ENCODE measurements around the gene CD244.

Gene CD244

GRCh38 chr1:160813215-160813614 is 49.5 kb downstream of the CD244 start:
- Histone ChIP-seq H3K4me3 (ENCODE audit: severe bottlenecking) (no peak overlapping the region), H3K4me1 (ENCODE audit: insufficient read depth, poor library complexity, severe bottlenecking) (peaks cover 4% of the 10 kb centered on the region), H3K27ac (ENCODE audit: poor library complexity, severe bottlenecking) (no peak overlapping the region), H3K27me3 (ENCODE audit: insufficient read depth, poor library complexity, severe bottlenecking) (no peaks in the 10 kb centered on the region), H3K9me3 (ENCODE audit: severe bottlenecking) (no peaks in the 10 kb centered on the region), H3K36me3 (ENCODE audit: low read depth) (no peaks in the 10 kb centered on the region)
- ATAC-seq (ENCODE audit: low read depth) (peak; percentile 100), DNase-seq (ENCODE audit: low spot score) (no peak)
- TF ChIP-seq CTCF (IDR thresholded peaks at IDR 0.05; ENCODE audit: poor library complexity, severe bottlenecking) = no peak

- no peak for ATAC-seq (ENCODE audit: low read depth)
- Histone ChIP-seq H3K4me1 (ENCODE audit: insufficient read depth, poor library complexity, severe bottlenecking) (peaks cover 4% of the 10 kb centered on the region), H3K36me3 (ENCODE audit: low read depth) (no peaks in the 10 kb centered on the region), H3K9me3 (ENCODE audit: severe bottlenecking) (no peaks in the 10 kb centered on the region), H3K27ac (ENCODE audit: poor library complexity, severe bottlenecking) (no peak overlapping the region), H3K27me3 (ENCODE audit: insufficient read depth, poor library complexity, severe bottlenecking) (no peaks in the 10 kb centered on the region), H3K4me3 (ENCODE audit: severe bottlenecking) (no peak overlapping the region)
- no peak for TF ChIP-seq CTCF (IDR thresholded peaks at IDR 0.05; ENCODE audit: poor library complexity, severe bottlenecking)
- no peak for DNase-seq (ENCODE audit: low spot score)
Observed at GRCh38 chr1:160811147-160811546, 51.5 kb downstream of the CD244 start.

- no peak for TF ChIP-seq CTCF (IDR thresholded peaks at IDR 0.05; ENCODE audit: poor library complexity, severe bottlenecking)
- H3K4me3 ChIP-seq (ENCODE audit: severe bottlenecking) = no peak overlapping the region
- ATAC-seq (ENCODE audit: low read depth) (no peak), DNase-seq (ENCODE audit: low spot score) (no peak)
- peaks cover 4% of the 10 kb centered on the region for H3K4me1 ChIP-seq (ENCODE audit: insufficient read depth, poor library complexity, severe bottlenecking)
- no peaks in the 10 kb centered on the region for H3K27me3 ChIP-seq (ENCODE audit: insufficient read depth, poor library complexity, severe bottlenecking)
- no peak overlapping the region for H3K27ac ChIP-seq (ENCODE audit: poor library complexity, severe bottlenecking)
- no peaks in the 10 kb centered on the region for H3K36me3 ChIP-seq (ENCODE audit: low read depth)
- no peaks in the 10 kb centered on the region for H3K9me3 ChIP-seq (ENCODE audit: severe bottlenecking)
Observed at GRCh38 chr1:160810486-160810885, 52.2 kb downstream of the CD244 start.

- H3K4me3 ChIP-seq (ENCODE audit: severe bottlenecking) = no peak overlapping the region
- DNase-seq (ENCODE audit: low spot score) (no peak), ATAC-seq (ENCODE audit: low read depth) (no peak)
- H3K36me3 ChIP-seq (ENCODE audit: low read depth) = no peaks in the 10 kb centered on the region
- no peak overlapping the region for H3K27ac ChIP-seq (ENCODE audit: poor library complexity, severe bottlenecking)
- TF ChIP-seq CTCF (IDR thresholded peaks at IDR 0.05; ENCODE audit: poor library complexity, severe bottlenecking) = no peak
- no peaks in the 10 kb centered on the region for H3K27me3 ChIP-seq (ENCODE audit: insufficient read depth, poor library complexity, severe bottlenecking)
- H3K4me1 ChIP-seq (ENCODE audit: insufficient read depth, poor library complexity, severe bottlenecking) = peaks cover 4% of the 10 kb centered on the region
- H3K9me3 ChIP-seq (ENCODE audit: severe bottlenecking) = no peaks in the 10 kb centered on the region
Observed at GRCh38 chr1:160808289-160808688, 54.4 kb downstream of the CD244 start.

- ATAC-seq (ENCODE audit: low read depth) (no peak), DNase-seq (ENCODE audit: low spot score) (no peak)
- no peaks in the 10 kb centered on the region for H3K4me1 ChIP-seq (ENCODE audit: insufficient read depth, poor library complexity, severe bottlenecking)
- no peaks in the 10 kb centered on the region for H3K9me3 ChIP-seq (ENCODE audit: severe bottlenecking)
- H3K36me3 ChIP-seq (ENCODE audit: low read depth) = no peaks in the 10 kb centered on the region
- H3K27ac ChIP-seq (ENCODE audit: poor library complexity, severe bottlenecking) = no peak overlapping the region
- no peak for TF ChIP-seq CTCF (IDR thresholded peaks at IDR 0.05; ENCODE audit: poor library complexity, severe bottlenecking)
- H3K27me3 ChIP-seq (ENCODE audit: insufficient read depth, poor library complexity, severe bottlenecking) = no peaks in the 10 kb centered on the region
- H3K4me3 ChIP-seq (ENCODE audit: severe bottlenecking) = no peak overlapping the region
Observed at GRCh38 chr1:160807738-160808137, 54.9 kb downstream of the CD244 start.
